ENCODE results near the gene IFNL2. TPM values are rescaled to one million over a fixed set of nuclear protein-coding genes. Genes with fewer than 3 reads are reported as not detected.

The IFNL2 gene
- total and polyA plus RNA-seq, 11 donors, result not detected

DNA sequence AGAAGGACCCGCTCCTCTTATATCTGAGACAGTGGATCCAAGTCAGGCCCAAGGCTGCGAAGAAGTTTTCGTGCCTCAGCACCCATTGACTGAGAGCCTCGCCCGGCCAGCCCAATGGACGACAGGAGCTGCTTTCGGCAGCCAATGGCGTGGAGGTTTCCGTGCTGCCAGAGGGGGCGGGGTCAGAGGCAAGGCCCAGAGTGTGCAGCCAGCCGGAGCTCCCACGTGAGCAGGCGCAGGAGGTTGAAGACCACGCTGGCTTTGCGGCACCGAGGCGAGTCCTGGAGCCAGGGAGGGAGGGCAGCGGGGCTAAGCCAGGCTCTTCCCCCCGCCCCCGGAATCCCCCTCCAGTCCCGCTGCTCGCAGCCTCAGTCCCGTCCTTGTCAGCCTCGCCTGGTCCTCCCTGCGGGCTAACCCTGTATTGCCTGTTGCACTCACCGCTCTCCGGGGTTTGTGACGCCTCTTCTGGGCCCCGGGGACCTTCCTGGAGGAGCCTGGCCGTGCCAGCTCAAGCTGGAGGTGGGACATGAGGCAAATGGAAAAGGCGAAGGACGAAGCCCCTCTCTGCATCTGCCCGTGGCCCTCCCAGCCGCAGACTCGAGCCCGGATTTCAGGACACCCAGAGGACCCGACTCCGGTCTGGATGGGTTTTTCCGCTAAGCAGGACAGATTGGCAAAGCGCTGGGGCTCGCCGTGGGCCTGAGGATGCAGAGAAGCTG is 21.1 kb upstream of the IFNL2 start:
- peaks cover 19 to 68% (median 38%) of the 10 kb centered on the region in 9 donors for H3K27me3 ChIP-seq
- no peaks in the 10 kb centered on the region for H3K36me3 ChIP-seq
- 11 to 14% (median 14%) methylated on average over 14 to 42 of the region's 42 CpGs for WGBS, 4 donors
- intact Hi-C loops (cut with DNase I), result no loop called here
- ATAC-seq (peak in 2 of 4 donors; percentile 41 to 73), DNase-seq (no peak)
- peak overlapping the region in 1 of 12 donors; percentile 18 for H3K4me3 ChIP-seq
- TF ChIP-seq, protein P1, sequence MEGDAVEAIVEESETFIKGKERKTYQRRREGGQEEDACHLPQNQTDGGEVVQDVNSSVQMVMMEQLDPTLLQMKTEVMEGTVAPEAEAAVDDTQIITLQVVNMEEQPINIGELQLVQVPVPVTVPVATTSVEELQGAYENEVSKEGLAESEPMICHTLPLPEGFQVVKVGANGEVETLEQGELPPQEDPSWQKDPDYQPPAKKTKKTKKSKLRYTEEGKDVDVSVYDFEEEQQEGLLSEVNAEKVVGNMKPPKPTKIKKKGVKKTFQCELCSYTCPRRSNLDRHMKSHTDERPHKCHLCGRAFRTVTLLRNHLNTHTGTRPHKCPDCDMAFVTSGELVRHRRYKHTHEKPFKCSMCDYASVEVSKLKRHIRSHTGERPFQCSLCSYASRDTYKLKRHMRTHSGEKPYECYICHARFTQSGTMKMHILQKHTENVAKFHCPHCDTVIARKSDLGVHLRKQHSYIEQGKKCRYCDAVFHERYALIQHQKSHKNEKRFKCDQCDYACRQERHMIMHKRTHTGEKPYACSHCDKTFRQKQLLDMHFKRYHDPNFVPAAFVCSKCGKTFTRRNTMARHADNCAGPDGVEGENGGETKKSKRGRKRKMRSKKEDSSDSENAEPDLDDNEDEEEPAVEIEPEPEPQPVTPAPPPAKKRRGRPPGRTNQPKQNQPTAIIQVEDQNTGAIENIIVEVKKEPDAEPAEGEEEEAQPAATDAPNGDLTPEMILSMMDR (IDR thresholded peaks at IDR 0.05), result no peak
- no peak for TF ChIP-seq POLR2A (IDR thresholded peaks at IDR 0.05)
- no peak overlapping the region for H3K27ac ChIP-seq
- H3K4me1 ChIP-seq, result peaks cover 0 to 14% (median 1%) of the 10 kb centered on the region in 12 donors
- H3K9me3 ChIP-seq, result no peaks in the 10 kb centered on the region

DNA sequence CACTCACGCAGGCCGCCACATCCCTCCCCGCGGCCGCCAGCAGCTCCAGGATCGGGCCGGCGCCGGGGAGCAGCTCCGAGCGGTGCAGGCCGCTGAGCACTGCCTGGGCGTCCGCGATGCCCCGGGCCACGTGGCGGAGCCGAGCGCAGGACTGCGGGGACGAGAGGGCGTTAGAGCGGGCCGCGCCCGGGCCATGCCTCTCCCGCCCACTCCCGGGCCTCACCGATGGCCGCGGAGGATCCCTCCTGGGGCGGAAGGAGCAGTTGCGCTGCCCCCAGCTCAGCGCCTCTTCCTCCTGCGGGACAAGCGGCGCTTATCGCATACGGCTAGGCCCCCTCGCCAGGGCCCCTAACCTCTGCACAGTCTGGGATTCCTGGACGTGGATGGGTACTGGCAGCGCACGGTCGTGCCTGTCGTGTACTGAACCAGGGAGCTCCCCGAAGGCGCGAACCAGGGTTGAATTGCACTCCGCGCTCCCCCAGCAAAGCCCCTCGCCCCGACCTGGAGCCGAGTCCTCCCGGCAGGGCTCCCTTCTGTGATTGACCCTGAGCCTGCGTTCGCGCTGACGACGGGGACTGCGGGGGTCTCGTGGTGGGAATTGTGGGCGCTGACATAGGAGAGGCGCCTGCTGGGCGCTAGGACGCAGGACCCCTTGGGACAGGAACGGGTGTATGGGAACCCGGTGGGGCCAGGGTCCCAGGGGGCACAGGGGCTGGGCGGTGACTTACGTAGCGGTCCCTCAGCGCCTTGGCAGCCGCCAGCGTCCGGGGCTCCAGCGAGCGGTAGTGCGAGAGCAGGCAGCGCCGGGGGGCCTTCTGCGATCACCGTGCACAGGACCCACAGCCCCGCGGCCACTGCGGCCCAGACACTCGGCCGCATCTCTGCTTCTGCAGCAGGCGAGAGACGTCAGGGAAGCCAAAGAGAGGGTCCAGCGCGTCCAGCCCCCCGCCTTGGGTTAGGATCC is 20.2 kb upstream of the IFNL2 start:
- DNase-seq (no peak), ATAC-seq (peak in 3 of 4 donors; percentile 24 to 60 (median 59))
- Histone ChIP-seq H3K27ac (no peak overlapping the region), H3K36me3 (no peaks in the 10 kb centered on the region), H3K9me3 (no peaks in the 10 kb centered on the region), H3K4me3 (peak overlapping the region in 1 of 12 donors; percentile 18), H3K27me3 (peaks cover 19 to 66% (median 38%) of the 10 kb centered on the region in 9 donors), H3K4me1 (peaks cover 0 to 14% (median 1%) of the 10 kb centered on the region in 12 donors)
- no peak for TF ChIP-seq POLR2A (IDR thresholded peaks at IDR 0.05)
- intact Hi-C loops (cut with DNase I), result no loop called here
- WGBS, 4 donors, result 9 to 16% (median 10%) methylated on average over 34 to 92 of the region's 92 CpGs

DNA sequence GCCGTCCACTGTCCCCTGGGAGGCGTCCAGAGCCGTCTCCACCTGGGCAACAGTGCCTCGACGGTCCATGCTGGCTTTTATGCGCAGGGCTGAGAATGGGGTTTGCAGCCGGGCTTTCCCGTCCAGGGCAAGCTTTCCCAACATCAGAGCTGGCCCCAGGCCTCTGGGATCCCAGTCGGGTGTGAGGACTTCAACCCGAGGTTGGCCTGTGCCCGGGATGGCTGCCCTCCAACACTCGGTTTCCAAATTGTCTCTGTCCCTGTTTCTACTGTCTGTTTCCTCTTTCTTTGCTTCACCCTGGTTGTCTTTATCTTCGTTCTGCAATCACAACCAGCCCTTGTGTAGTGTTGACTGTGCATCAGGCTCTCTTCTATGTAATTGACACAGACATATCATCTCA is 19.4 kb upstream of the IFNL2 start, which contains the start of gene IFNL4:
Gene IFNL4, minus strand, starts transcription at position 51 of the 400 bp plus-strand sequence.
- H3K36me3 ChIP-seq, result no peaks in the 10 kb centered on the region
- no peak within 1 kb of the TSS for H3K27ac ChIP-seq
- intact Hi-C loops (cut with DNase I), result no loop called here
- ATAC-seq, result no peak
- WGBS, 4 donors, result 48 to 66% (median 59%) methylated on average over 13 of the region's 13 CpGs
- peaks cover 0 to 14% (median 1%) of the 10 kb centered on the region in 12 donors for H3K4me1 ChIP-seq
- no peaks in the 10 kb centered on the region for H3K9me3 ChIP-seq
- H3K27me3 ChIP-seq, result peaks cover 19 to 63% (median 38%) of the 10 kb centered on the region in 9 donors
- no peak for TF ChIP-seq POLR2A (IDR thresholded peaks at IDR 0.05)
- TF ChIP-seq, protein P1 (IDR thresholded peaks at IDR 0.05), result no peak
- DNase-seq, result no peak
- H3K4me3 ChIP-seq, result peak within 1 kb of the TSS in 1 of 12 donors; percentile 18

DNA sequence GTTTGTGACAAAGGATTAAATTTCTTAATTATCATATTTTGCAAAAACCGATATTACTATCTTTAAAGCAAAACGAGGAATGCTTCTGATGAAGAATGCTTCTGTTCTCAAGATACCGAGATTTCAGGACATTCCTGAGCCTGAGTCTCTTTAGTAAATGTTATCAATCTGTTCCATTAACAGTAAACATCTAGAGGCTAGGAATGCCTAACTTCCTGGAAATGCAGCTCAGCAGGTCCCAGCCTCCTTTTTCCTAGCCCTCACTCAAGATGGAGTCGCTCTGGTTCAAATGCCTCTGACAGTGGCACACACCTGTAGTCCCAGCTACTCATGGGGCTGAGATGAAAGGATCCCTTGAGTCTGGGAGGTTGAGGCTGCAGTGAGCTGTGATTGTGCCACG is 17.1 kb upstream of the IFNL2 start:
- WGBS, 4 donors, result 63 to 70% (median 65%) methylated on average over 5 of the region's 5 CpGs
- Histone ChIP-seq H3K36me3 (no peaks in the 10 kb centered on the region), H3K4me3 (no peak overlapping the region), H3K27me3 (peaks cover 17 to 76% (median 45%) of the 10 kb centered on the region in 9 donors), H3K4me1 (peaks cover 0 to 14% (median 1%) of the 10 kb centered on the region in 12 donors), H3K27ac (no peak overlapping the region), H3K9me3 (no peaks in the 10 kb centered on the region)
- DNase-seq (no peak), ATAC-seq (no peak)
- intact Hi-C loops (cut with DNase I), result no loop called here
- TF ChIP-seq, protein P1 (IDR thresholded peaks at IDR 0.05), result no peak
- TF ChIP-seq POLR2A (IDR thresholded peaks at IDR 0.05), result no peak

Data from heart left ventricle (tissue), 16 donors.